ENCODE measurements around the gene LIPC.

GRCh38 chr15:58568157-58568571, 136.4 kb downstream of the LIPC start:
- TF ChIP-seq CTCF (IDR thresholded peaks at IDR 0.05) (no peak), POLR2A (IDR thresholded peaks at IDR 0.05) (no peak), POLR2AphosphoS5 (IDR thresholded peaks at IDR 0.05) (no peak), EP300 (IDR thresholded peaks at IDR 0.05; ENCODE audit: low read depth) (no peak)
